Activated CD8-positive, alpha-beta memory T cell treated with anti-CD3 and anti-CD28 coated beads, Interleukin-2, amount 50 U/mL, for 1 hour (primary cell): ENCODE data around the gene GPRC5B.

Source experiments
- DNase-seq: peaks from one replicate; pipeline ENCODE4 v3.0.0-alpha.2; 2020; ENCODE audit errors: extremely low read depth

The GPRC5B gene

DNA sequence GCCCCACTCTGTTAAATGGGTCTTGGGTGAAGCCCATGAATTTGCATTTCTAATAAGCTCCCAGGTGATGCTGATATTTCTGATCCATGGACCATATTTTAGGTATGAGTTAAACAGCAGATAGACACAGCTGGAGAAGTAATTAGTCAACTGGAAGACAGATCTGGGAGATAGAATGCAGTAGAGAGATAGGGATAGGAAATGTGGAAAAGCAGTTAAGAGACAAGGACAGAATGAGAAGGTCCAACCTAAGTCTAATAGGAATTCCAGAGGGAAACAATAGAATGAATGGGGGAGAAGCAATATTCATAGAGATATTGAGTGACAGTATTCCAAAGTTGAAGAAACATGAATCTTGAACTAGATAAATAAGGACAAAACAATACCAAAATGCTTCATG is 71.7 kb downstream of the GPRC5B start:
- DNase-seq, result no peak

DNA sequence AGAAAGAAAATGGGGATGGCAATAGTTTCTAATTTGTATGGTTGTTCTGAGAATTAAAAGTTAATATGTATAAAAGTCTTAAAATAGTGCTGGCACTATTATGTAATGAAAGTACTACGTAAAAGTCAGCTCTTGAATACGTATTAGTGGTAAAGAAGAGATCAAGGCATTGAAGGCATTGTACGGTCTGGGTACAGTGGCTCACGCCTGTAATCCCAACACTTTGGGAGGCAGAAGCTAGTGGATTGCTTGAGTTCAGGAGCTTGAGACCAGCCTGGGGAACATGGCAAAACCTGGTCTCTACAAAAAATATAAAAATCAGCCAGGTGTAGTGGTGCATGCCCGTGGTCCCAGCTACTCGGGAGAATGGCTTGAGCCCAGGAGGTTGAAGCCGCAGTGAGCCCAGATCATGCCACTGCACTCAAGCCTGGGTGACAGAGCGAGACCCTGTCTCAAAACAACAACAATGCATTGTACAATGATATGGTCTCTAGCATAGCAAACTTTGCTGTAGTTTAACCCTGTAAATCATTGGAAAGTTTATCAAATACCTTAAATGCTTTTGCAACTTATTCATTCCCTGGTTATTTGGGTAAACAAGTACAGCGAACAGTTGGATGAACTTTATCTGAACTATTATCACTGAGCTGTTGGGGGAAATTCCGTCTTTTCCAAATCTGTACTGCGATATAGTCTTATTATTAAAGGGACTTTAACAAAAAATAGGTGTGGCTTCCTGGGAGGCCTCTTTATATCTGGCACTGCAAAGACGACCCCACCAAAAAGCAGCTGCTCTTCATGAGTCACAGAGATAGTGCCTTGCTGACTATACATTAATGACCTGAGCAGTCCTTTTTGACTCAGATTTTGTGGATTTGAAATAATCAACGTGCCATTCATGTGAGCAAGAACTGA is 73.6 kb downstream of the GPRC5B start:
- no peak for DNase-seq

DNA sequence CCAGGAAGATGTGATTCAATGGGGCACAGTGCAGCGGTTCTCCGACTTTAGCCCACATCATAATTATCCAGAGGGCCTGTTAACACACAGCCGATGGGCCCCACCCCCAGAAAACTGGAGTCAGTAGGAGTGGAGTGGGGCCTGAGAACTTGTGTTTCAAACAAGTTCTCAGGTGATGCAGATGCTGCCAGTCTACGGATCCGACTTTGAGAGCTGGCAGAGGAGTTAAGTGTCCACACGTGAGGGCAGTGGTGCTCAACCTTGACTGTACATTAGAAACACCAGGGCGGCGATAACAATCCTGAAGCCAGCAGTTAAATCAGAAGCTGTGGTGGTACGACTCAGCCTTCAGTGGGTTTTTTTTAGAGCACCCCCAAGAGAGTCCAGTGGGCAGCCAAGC is 75.0 kb downstream of the GPRC5B start:
- no peak for DNase-seq

DNA sequence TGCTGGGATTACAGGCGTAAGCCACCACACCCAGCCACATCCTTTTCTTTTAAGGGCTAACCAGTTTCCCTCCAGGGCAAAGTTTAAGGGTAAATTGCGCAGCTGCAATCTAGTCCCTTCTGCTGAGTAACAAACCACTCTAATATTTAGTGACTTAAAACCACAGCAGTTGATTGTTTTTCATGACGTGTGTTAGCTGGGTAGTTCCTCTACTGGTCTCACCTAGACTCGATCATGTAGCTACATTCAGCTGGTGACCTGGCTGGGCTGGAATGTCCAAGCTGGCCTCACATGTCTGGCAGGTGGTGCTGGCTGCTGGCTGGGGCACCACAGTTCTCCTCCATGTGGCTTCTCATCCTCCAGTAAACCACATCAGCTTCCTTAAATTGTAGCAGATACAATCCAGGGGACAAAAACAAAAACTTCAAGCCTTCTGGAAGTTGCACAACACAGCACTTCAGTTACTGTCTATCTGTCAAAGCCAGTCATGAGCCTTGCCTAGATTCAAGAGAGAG is 75.5 kb downstream of the GPRC5B start:
- no peak for DNase-seq

DNA sequence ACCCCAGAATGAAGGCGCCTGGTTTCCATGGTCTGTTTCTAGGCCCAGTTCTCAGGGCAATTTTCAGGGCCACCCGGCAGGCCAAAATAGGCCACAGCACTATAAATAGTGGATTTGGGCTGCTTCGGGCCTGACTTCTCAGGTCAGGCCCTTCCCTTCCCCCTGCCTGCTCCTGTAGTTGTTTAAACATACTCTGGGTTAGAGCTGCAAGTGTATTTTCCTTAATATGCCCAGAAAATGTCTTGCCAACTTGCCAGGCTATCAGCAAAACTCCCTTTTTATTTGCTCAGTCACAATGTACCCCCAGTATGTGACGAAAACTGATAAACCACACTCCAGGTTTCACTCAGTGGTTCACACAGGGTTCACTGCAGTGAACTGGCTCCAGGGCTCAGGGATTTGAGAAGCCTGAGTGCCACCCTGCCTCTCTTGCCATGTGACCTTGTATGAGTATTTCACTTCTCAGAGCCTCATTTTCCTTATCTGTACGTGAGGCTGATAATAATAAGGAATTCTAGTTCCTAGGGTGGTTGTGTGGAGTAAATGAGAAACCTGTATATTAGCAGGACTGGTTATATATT is 76.5 kb downstream of the GPRC5B start:
- no peak for DNase-seq
